GM21528 (cell line): ENCODE measurements around the gene BICC1.

Source experiments
- ATAC-seq: cut with Tn5 transposase; IDR thresholded peaks from one replicate; pipeline ENCODE4 v1.9.1; 2021; ENCODE audit warnings: mild to moderate bottlenecking, moderate library complexity; ENCODE audit not compliant: unreplicated experiment, low FRiP score

Gene BICC1

DNA sequence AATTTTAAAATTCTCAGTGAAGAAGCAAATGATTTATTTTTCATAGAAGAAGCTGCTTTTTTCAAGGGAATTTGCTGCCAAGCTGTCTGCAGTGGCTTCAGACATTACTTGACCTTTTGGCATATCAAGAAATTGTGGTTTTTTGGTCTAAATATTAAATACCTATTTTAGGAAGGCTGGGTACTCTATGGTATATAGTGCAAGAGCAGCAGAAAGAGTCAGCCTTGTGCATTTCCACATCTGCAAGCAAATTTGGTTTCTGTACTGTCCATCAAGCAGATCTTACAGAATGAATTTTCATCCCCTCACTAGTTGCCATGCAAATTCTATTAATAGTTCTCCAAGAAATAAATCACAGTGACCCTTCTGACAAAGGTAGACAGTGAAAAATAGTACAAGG is 222.0 kb downstream of the BICC1 start:
- no peak for ATAC-seq

DNA sequence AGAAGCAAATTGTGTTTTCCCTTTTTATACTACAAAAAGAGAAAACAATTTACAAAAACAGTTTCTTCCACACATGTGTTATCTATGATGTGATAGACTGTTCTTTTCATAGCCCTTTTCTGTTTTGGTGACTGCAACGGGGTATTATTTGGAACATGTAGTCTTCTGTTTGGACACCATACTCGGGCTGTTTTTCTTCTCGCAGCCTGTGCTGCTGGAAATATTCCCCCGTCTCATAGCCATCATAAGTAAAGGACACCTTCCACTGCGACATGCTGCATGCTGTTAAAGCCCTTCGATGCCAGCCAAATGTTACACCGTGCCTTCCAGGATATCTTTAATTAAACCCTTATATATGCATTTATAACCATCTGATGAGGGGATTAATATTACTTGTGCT is 222.4 kb downstream of the BICC1 start:
- no peak for ATAC-seq

DNA sequence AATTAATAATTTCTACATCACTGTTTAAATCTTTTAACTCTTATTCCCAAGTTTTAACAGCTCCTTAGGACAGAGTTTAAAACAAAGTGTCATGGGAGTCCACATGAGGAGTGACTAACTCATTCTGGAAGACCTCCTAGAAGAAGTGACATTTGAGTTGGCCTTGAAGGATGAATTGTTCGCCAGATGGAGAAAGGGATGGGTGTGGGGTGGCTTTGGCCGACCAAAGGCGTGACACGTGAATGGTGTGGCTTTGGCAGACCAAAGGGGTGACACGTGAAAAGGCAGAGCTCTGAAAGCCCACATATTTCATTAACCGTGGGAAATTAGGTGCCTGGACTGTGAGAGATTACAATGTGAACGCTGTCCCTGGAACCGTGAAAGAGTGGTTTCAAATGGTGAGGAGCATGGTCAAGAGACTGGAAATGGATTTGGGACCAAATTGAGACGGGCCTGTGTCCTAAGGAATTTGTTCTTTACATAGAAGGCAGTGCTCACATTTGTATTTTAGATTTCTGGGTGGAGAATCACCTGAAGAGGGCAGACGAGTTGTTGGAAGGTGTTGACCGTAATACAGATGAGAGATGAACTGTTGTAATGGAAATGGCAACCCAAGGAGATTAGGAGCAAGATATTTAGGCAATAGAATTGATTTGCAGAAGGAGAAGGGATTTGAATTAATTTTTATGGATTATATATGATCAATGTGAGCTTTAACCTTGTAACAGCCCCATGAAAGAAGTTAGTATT is 228.1 kb downstream of the BICC1 start:
- ATAC-seq, result no peak

DNA sequence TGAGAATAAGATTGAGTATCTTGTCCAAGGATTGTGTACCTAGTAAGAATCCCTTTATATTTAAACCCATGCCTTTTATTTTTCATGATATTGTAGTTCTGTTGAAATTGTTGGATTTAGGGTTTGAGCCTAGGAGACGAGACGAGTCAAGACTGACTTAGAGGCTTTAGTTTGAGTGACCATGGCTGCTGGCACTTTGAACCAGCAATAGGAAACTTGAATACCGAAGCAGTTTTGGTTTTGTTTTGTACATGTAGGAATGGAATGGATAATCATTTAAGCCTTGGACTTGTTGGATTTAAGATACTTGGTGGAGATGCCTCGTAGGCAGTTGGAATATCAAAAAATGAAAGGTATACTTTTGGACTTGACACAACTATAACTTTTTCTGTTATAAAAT is 229.0 kb downstream of the BICC1 start:
- no peak for ATAC-seq

DNA sequence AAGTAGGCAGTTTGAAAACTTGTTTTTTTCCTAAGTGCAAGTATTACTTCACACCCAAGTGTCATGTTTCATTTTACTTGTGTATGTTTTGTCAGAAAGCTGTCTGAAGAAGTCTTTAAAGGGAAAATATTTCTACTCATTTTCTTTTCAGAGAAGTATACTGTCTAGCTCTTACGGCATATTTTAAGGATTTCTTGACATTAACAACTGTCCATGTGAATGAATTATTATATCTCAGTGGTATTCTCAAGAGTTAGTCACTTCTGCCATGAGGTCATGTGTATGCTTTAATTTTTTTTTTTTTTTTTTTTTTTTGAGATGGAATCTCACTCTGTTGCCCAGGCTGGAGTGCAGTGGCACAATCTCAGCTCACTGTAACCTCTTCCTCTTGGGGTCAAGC is 229.5 kb downstream of the BICC1 start:
- ATAC-seq, result no peak

DNA sequence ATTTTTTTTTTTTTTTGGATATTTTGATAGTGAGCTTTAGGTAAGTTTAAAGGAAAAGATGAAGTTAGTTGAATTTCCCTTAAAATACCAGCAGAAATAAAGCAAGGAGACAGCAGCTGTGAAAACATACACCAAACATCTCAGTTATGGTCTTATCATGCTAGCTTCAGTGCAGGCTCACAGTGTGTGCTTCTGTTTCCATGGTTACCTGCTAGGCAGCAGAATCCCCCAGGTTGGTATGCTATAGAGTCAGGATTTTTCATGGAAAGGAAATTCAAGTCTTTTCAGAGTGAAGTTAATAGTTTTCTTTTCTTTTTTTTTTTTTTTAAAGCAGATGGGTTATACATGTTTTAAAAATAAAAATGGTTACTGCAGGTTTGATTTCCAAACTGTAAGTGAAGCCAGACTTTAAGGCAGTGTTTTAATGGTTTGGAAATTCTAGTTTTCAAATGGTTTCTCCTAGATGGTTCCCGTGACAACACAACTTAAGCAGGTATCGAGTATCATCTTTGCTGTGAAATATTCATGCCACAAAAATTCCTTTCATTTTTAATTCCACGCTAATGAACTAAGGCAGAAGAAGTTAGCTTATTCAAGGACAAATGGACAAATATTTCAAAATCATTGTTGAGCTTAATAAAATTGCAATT is 230.9 kb downstream of the BICC1 start:
- ATAC-seq, result no peak

DNA sequence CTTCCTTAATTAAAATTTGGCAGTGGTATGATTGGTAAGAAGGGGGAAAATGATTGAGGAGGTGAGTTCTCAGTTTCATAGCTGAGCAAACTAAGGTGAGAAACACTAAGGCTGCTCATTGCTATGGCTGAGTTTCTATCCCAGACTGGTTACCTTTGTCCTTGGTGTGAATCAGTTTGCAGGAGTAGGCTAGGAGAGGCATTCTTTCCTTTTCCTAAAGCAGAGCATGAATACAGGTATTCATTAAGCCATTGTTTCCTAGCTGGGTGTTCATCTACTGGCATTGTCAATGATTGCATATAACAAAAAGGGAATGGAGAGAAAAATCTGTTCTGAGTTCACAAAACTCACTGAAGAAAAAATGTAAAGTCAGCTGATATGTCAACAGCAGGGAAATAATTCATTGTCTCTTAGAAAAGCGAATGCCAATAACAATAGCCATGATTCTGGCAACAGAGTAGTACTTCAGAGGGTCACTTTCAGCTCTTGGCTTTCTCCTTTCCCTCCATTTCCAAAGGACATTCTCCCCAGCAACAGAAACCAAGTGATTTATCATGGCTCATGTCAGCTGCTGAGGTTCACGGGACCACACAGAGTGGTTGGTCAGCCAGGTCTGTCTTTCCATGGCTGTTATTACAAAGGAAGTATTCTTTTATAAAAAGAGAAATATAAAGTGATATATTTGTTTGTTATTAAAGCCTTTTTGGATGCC is 234.0 kb downstream of the BICC1 start:
- no peak for ATAC-seq

DNA sequence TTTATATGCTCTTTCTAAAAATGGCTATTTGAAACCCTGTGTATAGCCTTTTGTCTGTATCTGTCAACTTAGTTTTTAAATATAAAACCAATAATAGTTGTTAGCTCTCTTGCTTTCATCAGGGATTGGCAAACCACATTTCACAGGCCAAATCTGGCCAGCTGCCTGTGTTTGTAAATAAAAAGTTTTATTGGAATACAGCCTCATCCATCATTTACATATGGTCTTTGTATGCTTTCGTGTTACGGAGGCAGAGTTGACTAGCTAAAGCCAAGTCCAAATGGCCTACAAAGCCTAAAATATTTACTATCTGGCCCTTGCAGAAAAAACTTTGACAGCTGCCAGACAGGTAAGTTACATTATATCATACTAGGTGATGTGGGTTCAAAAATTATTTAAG is 235.0 kb downstream of the BICC1 start:
- ATAC-seq, result no peak

DNA sequence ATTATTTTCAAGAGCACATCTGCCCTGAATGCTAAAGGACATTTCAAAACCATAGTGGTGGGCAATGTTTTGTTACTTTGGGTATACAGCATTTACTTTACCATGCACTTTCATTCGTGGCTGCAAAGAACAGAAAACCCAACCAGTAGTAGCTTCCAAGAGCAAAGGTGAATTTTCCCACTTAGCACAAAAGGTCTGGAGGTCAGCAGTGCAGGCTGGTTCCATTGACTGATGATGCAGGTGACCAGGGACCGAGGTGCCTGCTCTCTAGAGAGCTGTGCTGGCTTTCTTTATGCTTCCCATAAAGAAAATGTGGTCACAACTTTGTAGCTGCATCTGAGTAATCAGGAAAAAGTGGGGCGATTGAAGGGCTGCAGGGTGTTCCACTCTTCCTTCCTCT is 240.0 kb downstream of the BICC1 start:
- ATAC-seq, result no peak

DNA sequence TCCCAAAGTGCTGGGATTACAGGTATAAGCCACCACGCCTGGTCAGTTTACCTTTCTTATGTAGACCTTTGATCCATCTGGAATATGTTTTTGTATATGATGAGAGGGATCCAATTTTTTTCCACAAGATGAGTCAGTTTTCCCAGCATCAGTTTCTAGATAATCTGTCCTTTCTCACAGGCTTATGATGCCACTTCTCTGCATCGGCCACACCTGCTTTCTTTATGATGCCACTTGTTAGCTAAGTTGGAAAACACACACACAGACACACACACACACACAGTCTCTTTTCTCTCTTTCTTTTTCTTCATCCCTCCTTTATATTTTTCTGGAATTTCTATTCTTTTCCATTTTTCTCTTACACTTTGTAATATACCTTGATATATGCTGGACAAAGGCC is 240.8 kb downstream of the BICC1 start:
- ATAC-seq, result no peak

DNA sequence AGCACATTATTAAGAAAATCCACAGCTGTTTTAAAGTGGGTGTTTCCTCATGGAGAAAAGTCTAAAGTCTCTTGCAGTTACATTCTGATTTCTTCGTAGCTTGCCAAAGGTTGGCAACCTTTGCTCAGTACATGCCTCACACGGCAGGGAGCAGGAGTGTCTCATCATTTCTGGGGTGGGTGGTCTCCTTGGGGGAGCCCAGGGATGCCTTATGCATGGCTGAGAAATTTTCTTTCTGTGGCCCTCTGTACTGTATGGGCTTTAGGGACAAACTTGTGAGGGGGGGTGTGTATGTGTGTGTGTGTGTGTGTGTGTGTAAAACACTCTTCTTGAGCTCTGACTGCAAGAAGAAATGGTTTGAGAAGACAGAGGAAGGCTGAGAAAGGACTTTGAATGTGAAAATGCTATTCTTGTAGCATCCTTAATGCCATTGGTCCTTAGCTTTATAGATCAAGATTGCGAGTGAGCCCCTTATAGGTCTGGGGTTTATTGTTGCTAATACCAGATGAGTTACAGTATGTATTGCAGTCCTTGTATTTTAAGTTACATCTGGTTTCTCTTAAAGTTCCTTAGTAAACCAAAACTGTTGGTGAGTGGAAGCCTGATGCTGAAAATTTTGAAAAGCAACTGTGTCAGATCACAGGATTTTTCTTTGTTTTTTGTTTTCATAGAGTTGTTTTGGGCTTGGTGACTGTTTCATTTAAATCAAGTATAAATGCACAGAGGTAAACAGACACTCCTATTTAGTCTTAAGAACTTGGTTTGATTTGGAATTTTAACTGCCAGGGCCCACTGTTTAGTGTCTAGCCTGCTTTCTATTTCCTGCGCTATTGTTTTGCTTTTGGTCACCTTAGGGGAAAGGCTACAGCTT is 242.0 kb downstream of the BICC1 start:
- ATAC-seq, result no peak

DNA sequence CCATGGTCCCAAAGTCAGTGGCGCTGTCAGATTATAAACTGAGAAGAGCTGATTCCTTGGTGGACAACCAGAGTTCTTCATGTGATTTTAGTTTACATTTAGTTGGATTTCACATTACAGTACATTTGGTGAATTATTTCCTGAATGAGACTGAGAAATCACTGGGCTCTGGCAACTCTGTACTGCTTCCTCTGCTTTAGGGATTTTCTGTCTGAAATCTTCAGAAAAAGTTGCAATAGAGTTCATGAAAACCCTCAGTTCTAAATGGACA is 242.6 kb downstream of the BICC1 start:
- ATAC-seq, result no peak

DNA sequence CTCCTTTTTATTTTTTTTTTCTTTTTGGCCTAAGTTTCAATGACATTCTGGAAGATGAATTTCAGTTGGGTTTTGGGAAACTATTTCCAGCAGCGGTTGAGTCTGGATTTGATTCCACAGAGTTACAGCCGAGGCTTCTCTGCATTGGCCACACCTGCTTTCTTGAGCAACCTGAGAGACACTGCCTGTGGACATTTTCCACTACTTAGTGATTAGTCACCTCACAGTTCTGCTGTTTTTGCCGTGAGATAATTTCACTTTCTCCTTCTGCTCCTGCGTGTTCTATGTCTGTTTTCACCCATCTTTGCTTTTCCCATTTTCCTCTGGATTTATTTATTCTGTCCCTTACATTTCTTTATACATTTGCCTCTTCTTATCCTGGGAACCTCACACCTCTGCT is 243.0 kb downstream of the BICC1 start:
- no peak for ATAC-seq

DNA sequence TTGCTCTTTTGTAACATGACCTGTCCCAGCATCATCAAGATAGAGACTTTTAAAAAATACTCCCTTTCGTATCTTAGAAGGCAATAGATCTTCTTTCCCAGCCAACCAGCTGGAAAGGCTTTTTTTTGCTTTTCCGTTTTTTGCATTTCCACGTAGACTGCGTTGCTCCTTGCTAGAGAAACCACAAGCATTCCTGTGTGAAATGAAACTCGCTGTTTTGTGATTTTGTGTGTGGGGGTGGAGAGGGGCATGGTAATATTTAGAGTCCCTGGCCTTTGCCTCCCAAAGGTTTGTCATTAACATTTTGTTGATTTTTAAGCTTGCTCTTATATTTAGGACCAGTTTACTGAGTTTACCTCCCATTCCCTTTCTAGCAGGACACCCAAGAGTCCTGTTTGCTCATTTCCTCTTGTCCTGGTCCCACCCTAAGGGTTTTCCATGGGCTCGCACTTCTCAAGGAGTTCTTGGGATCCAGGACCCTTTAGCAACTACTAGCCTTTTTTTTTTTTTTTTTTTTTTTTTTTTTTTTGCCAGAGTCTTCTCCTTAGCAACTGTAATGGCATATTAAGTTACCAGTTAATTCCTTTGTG is 243.6 kb downstream of the BICC1 start:
- ATAC-seq, result no peak

DNA sequence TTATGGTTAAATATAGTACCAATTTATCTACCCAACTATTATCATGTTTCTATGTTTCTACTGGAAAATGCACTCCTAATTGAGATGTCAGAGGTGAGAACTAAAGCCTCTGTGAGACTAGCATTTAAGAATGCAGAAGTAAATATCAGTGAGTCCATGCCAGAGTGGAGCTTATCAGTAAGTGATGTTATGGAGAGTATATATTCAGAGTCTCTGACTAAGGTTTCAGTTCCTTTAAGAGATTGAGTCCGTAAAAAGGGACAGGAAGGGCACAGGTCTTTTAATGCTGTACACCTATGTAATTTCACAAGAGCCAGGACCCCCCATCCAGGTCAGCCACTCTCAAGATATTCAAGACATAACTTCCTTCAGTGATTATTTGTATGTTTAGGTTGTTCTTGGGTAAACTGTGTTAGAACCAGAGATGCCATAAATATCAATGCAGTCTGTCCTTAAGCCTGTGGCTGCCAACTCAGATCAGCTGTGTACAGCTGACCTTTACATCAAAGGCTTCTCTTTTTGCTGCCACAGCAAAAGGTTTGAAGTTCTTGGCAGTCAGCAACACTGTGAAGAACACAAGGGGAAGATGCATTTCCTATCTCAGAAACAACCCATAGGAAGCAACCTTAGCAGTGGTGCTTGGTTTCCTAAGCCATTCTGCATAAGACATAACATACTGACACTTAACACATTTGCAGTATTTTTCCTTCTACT is 244.8 kb downstream of the BICC1 start:
- ATAC-seq, result no peak

DNA sequence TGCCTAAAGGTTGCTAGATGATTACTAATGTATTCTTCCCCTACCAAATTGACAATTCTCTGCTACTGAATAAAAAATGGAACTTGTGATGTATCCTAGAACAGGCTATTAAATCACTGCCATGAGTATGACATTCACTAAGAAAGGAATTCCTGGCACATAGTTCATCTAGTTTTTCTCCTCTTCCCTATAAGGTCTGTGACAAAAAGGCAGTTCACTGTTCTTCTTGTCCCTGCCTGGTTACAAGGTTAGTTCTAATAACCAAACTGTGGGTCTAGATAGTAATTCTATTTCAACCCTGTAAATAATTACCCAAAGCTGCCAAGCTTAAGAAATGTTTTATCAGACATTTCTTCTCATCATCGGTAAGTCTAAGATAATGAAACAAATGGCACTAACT is 245.6 kb downstream of the BICC1 start:
- no peak for ATAC-seq

DNA sequence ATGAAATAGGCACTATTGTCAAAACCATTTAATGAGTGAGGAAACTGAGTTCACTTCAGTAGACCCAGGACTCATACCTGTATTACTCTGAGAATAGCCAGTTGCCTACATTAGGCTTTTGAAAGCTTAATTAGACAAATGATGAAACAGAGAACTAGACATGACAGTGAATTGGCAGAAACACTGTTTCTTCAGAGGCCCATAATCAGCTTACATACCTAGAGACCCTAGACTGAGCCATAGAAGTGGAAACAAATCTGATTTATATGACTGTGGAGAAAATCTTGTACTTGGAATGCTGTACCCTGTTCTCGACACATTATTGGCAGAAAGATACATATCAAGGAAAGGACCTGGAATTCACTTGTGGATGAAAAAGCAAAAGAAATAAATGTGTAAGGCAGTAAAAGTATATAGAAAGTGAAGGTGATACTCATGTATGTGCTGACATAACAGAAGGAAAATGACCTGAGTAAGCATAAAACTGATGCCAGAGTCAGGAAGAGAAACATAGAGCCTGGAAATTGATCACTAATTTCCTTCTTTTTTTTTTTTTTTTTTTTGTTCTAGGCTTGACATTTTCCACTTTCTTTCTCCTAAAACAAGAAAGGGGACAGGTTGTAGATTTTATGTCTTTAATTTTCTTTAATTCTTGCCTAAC is 251.5 kb downstream of the BICC1 start:
- ATAC-seq, result no peak

DNA sequence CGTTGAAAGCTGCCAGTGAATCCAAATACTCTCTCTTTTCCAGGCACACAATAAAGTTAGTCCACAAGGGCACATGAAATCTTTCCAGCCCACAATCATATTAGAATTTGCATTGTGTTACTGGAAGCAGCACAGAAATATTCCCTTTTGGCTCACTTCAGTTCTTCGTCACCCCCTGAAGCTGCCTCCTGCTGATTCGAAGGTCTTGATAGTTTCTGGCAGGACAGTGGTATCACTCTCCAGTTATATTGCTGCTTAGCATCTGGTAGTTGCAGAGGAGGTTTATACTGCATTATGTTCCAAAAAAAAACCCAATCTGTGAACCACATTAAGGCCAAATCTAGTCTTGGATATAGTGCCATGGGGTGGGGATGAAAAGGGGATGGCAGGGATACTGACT is 253.2 kb downstream of the BICC1 start:
- no peak for ATAC-seq

DNA sequence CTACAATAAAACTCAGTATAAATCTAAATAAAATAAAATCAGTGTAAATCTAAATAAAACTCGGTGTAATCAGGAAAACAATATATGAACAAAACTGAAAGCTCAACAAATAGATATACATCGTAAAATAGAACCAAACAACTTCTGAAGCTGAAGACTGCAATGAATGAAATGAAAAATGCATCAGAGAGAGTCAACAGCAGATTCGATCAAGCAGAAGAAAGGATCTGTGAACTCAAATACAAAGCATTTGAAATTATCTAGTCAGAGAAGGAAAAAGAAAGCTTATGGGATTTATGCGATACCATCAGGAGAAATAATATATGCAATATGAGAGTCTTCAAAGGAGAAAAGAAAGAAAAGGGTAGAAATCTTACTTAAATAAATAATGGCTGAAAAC is 255.0 kb downstream of the BICC1 start:
- no peak for ATAC-seq

DNA sequence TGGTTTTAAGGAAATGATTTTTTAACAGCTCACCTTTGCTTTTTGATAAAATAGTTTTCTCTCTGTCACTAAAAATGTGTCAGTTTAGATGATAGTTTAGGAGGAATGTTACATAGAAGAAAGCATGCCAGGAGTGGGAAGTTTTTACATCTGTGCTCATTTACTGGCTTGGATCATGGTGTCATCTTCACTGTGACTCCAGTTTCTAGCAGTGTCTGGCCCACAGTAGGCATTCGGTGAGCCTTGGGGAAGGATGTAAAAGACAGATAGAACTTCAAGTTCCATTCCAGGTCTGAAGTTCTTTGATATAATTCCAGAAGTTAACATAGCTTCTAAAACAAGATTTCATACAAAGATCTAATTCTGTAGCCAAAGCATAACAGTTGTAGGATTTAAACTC is 259.2 kb downstream of the BICC1 start:
- no peak for ATAC-seq
